NK-92 treated with Interleukin-12 subunit alpha and Interleukin-12 subunit beta, amount 100 ng/mL, for 24 hours (cell line): ENCODE data around the gene URI1.
"Not testable (repeated sequence)": the region's sequence is repeated elsewhere in the genome, so short reads cannot be mapped to it uniquely, and the experiment has no call there.

Source experiments
- DNase-seq: peaks from one replicate; lab custom pipeline; 2025; lab: John Stamatoyannopoulos, UW

The URI1 gene

GRCh38 chr19:29941828-29942403 lies at the start of gene URI1:
URI1 (plus strand) TSS chr19:29942239; CDS start chr19:29942548, 309 bp downstream.
- peak; percentile 75 for DNase-seq

- no peak for DNase-seq
These were observed 48.3 kb upstream of the URI1 start for GRCh38 chr19:29893606-29894284.

- DNase-seq: no peak
These were observed 45.2 kb upstream of the URI1 start for GRCh38 chr19:29896802-29897201.

GRCh38 chr19:29897466-29897865 lies 44.6 kb upstream of the URI1 start:
- DNase-seq: no peak

GRCh38 chr19:29904017-29904416 lies 38.0 kb upstream of the URI1 start:
- DNase-seq: no peak

GRCh38 chr19:29908963-29909944 lies 32.8 kb upstream of the URI1 start:
- DNase-seq: no peak

GRCh38 chr19:29914933-29915332 lies 27.1 kb upstream of the URI1 start:
- DNase-seq: no peak

- DNase-seq: not testable (repeated sequence)
These were observed 26.2 kb upstream of the URI1 start for GRCh38 chr19:29915832-29916231.

- no peak for DNase-seq
These were observed 24.1 kb upstream of the URI1 start for GRCh38 chr19:29917911-29918310.

- no peak for DNase-seq
These were observed 23.1 kb upstream of the URI1 start for GRCh38 chr19:29918891-29919290.

- no peak for DNase-seq
These were observed 19.1 kb upstream of the URI1 start for GRCh38 chr19:29922972-29923371.

GRCh38 chr19:29923653-29924052 lies 18.4 kb upstream of the URI1 start:
- no peak for DNase-seq

- DNase-seq: no peak
These were observed 16.0 kb upstream of the URI1 start for GRCh38 chr19:29926031-29926430.

GRCh38 chr19:29926801-29927200 lies 15.2 kb upstream of the URI1 start:
- no peak for DNase-seq

- DNase-seq: no peak
These were observed 14.0 kb upstream of the URI1 start for GRCh38 chr19:29927944-29928625.

GRCh38 chr19:29928831-29929230 lies 13.2 kb upstream of the URI1 start:
- DNase-seq: no peak

- no peak for DNase-seq
These were observed 7.8 kb upstream of the URI1 start for GRCh38 chr19:29934257-29934656.

- no peak for DNase-seq
These were observed 7.3 kb upstream of the URI1 start for GRCh38 chr19:29934781-29935180.

GRCh38 chr19:29936409-29936808 lies 5.6 kb upstream of the URI1 start:
- DNase-seq: no peak

GRCh38 chr19:29939628-29940027 lies 2.4 kb upstream of the URI1 start:
- no peak for DNase-seq

GRCh38 chr19:29940971-29941585 lies 961 bp upstream of the URI1 start:
- DNase-seq: no peak
